Stimulated activated CD8-positive, alpha-beta memory T cell treated with anti-CD3 and anti-CD28 coated beads, Interleukin-7, amount 100 ng/mL, for 24 hours (primary cell): ENCODE results near the gene HNRNPK.

ENCODE experiments used
- DNase-seq: peaks from one replicate; pipeline ENCODE4 v3.0.0-alpha.2; 2020; ENCODE audit warnings: low read depth

The HNRNPK gene

DNA sequence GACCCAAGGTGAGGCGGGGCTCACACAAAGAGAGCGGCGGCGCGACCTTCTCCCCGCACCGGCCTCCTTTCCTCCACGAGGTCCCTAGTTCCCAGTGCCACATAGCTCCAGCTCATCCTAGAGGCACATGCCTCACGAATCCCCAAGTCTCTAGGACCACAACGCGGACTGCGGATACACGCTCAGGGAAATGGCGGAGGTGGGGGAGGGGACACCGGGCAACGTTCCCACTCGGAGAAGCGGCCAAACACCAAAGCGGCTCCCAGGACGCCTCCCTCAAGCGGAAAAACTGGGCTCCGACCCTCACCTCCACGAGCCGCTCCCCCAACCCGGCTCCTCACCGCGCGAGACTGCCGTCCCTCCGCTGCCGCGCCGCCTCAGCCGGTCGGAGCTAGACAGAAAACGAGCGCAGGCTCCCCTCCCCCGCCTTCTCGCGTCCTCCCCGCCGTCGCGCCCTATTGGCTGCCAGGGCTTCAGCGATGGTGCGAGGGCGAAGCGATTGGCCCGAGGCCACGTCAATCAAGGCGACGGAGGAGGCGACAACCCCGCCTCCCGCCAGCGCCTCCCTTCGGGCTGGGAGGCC lies at the start of gene HNRNPK:
Gene HNRNPK, minus strand, starts transcription at position 404 of the 583 bp plus-strand sequence. CDS start 1,963 bp downstream, outside the sequence.
- DNase-seq: peak; percentile 99

DNA sequence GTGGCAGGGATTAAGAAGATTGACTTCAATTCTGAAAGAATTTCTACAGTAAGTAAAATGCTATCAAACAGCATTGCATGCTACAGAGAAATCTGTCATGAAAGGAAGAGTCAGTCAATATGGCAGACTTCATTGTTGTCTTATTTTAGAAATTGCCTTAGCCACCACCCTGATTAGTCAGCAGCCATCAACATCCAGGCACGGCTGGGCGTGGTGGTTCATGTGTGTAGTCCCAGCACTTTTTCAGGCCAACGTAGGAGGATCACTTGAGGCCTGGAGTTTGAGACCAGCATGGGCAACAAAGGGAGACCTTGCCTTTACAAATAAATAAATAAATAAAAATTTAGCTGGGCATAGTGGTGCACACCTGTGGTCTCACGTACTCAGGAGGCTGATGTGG lies 47.2 kb upstream of the HNRNPK start:
- DNase-seq: no peak

DNA sequence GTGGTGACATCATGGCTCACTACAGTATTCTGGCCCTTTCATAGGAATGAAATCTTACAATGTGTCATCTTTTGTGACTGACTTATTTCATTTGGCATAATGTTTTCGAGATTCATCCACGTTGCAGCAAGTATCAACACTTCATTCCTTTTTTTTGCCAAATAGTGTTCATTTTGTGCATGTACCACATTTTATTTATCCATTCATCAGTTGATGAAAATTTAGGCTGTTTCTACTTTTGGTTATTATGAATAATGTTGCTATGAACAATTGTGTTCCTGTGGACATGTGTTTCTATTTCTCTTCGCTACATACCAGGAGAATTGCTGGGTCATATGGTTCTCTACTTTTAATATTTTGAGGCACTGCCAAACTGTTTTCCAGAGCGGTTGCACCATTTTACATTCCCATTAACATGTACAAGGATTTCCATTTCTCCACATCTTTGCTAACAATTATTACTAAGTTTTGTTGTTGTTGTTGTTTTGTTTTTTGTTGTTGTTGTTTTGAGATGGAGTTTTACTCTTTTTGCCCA lies 44.1 kb upstream of the HNRNPK start:
- DNase-seq: no peak

- DNase-seq: no peak
Observed at GRCh38 chr9:84007662-84008061, 27.6 kb upstream of the HNRNPK start.

DNA sequence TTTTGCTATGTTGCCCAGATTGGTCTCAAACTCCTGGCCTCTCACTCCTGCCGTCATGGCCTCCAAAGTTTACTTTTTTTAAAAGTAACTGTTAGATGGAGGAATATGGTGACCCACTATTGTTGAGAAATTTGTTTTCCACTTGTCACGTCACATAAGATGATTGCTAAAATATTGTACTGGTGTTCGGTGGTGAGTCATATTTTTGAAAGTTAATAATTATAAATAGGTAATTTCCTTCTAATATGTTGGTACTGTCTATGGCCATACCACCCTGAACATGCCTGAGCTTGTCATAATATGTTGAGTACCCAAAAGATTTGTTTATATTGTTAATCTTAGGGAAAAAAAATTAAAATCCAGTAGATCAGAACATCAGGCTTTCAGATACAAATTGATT lies 23.2 kb upstream of the HNRNPK start:
- no peak for DNase-seq

DNA sequence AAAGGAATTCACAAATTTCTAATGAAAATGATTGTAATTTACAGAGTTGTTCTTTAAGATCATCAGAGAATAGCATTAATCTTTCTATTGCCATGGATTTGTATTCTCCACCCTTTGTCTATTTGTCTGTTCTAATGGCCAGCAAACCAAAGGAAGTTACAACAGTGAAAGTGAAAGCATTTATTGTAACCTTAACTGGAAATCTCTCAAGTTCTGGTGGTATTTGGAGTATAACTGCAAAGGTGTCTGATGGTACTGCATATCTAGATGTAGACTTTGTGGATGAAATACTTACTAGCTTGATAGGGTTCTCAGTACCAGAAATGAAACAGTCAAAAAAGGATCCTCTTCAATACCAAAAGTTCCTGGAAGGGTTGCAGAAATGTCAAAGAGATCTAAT lies 22.3 kb upstream of the HNRNPK start:
- no peak for DNase-seq

DNA sequence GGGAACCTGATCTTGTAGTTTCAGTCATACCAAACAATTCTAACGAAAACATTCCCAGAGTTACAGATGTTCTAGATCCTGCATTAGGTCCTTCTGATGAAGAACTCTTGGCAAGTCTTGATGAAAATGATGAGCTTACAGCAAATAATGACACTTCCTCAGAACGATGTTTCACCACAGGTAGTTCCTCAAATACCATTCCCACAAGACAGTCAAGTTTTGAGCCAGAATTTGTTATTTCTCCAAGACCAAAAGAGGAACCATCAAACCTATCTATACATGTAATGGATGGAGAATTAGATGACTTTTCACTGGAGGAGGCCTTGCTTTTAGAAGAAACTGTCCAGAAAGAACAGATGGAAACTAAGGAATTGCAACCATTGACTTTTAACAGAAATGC lies 21.6 kb upstream of the HNRNPK start:
- DNase-seq: no peak

GRCh38 chr9:84000186-84000585 lies 20.2 kb upstream of the HNRNPK start:
- no peak for DNase-seq

GRCh38 chr9:83999141-83999918 lies 19.3 kb upstream of the HNRNPK start:
- DNase-seq: no peak

DNA sequence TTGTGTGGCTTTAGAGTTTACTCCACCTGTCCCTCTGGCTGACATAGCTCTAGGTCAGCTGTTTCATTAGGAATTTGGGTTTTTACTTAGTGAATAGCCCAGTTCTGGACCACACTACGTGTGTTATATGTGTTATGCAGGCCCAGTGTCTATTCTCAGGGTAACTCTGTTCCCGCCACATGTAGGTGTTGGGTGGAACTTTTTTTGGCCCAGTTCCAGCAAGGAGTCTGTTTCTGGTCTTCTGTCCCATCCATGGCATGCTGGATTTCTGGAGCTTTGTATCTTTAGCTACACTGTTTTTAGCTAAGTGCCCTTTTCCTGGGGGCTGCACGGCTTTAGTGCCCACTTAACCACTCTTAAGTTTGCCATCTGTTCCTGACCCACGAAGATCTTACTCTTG lies 16.1 kb upstream of the HNRNPK start:
- DNase-seq: no peak

DNA sequence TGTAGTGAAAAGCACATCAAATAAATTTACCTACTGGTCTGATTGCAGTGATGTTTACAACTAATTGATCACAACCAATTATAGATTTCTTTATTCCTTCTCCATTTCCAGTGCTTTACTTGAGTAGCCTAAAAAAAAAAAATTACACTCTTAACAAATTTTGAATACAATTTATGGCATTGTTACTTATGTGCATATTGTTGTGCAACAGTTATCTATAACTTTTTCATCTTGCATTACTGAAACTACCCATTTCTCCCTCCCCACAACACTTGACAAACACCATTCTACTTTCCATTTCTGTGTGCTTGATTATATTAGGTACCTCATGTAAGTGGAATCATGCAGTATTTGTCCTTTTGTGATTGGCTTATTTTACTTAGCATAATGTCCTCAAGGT lies 12.9 kb upstream of the HNRNPK start:
- no peak for DNase-seq

GRCh38 chr9:83992407-83992806 lies 12.4 kb upstream of the HNRNPK start:
- no peak for DNase-seq

DNA sequence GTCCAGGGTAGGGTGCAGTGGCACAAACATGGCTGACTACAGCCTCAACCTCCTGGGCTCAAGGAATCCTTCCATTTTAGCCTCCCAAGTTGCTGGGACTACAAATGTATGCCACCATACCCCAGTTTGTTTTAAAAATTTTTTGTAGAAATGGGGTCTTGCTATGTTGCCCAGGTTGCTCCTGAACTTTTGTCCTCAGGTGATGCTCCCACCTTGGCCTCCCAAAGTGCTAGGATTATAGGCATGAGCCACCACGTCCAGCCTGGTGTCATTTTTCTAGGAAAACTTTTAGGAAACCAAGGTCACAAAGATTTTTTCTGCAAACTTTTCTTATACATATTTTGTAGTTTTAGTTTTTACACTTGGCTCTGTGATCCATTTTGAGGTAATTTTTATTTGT lies 11.3 kb upstream of the HNRNPK start:
- DNase-seq: no peak

GRCh38 chr9:83988411-83988810 lies 8.4 kb upstream of the HNRNPK start:
- DNase-seq: no peak

- no peak for DNase-seq
Observed at GRCh38 chr9:83987402-83987791, 7.4 kb upstream of the HNRNPK start.

DNA sequence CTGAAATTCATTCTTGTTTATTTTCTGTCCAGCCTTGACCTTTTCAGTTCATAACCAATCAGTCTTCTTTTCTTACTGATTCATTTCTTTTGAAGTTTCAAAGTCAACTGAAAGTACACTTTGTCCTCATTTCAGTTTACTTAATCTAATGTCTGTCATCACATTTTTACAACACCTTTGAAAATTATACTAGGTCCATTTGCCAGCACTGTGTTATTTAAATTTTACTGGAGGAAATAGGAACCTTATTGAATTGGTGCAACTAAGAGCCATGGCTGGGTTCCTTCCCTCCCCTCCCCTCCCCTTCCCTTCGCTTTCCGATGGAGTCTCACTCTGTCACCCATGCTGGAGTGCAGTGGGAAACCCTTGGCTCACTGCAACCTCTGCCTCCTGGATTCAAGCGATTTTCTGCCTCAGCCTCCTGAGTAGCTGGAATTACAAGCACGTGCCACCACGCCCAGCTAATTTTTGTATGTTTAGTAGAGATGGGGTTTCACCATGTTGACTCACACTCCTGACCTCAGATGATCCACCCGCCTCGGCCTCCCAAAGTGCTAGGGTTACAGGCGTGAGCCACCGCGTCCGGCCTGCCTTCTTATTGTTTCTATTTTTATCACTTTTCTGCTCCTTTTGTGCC lies 6.9 kb upstream of the HNRNPK start:
- DNase-seq: no peak

- DNase-seq: no peak
Observed at GRCh38 chr9:83986195-83986594, 6.2 kb upstream of the HNRNPK start.

GRCh38 chr9:83981126-83981871 lies 1.3 kb upstream of the HNRNPK start:
- no peak for DNase-seq

DNA sequence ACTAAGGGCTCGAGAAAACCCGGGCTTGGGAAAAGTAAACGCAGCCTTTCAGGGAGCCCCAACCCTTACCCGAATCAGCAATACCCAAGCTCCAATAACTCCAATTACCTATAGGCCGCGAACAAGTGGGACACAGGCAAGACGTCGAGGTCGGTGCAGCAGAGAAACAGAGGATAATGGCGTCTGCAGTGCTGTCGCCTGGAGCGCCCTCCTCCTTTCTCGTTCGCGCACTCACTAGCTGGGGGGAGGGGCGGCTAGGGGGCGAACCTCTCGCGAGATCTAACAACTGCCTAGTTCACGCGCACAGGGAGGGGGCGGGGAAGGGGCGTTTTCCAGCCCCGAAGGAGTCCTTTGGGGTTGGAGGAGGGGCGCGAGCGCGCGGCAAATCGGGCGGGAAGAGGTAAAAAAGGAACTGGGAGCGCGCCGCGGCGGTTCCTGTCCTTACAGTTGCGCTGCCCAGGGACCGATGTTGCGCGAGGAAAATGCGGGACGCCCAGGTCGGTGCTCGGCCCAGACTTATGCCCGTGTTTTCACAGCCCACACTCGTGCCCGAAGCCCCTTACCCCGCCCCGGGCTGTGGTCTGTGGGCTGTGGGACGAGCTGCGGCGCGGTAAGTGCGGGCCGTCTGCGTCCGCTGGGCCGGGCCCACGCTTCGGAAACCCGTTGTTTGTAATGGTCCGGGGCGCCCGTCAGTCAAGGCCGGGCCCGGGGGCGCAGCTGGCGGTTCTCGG lies 545 bp upstream of the HNRNPK start, which contains the start of gene RMI1:
Gene RMI1, plus strand, starts transcription at position 411 of the 731 bp plus-strand sequence. CDS start 20,182 bp downstream, outside the sequence.
- peak; percentile 99 for DNase-seq

DNA sequence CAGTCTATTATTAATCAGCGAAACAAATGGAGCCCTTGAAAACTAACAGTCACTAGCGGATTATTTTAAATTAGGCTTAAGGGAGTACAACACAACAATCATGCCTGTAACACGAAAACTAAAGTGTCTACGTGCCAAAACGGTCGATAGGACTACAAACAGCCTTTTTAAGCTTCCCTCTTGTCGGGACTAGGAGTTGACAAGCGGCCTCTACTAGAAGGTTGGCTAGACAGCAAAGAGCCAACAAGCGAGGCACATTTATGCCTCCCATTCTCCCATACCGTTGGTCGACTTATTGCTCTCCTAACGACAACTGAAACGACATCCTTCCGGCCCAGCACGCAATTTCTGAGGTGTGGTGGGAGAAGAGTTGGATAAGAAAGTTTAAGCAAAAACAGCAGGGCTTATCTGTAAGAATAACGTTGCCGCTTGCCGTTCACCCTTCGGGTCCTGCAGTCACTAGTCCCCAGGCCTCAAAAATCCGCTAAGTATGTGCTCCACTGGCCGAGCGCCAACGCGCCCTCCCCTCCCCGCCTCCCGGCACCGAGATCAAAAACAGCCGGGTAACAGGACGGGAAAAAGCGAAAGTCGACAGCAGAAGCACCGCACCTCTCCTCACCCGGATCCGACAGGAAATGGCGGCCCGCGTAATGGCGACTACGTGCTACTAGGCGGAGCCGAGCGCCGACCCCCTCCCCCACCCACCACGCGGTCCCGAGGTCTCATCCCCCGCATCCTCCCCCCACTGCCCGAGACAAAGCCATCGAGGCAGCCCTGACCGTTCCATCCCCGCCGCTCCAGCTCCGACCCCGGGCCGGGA lies 813 bp downstream of the HNRNPK start:
- DNase-seq: peak; percentile 76

GRCh38 chr9:83977196-83977595 lies 2.8 kb downstream of the HNRNPK start:
- DNase-seq: no peak
